Kidney capillary endothelial cell (primary cell): ENCODE measurements around the gene GPRASP1.
A peak's percentile ranks its signal among the peaks of the same experiment; 100 is the strongest.
"Not testable (repeated sequence)": the region's sequence is repeated elsewhere in the genome, so short reads cannot be mapped to it uniquely, and the experiment has no call there.

Experiments used
- DNase-seq: peaks from one replicate; pipeline ENCODE4 v3.0.0-alpha.2; 2018; ENCODE audit warnings: low spot score

GPRASP1 gene, protein sequence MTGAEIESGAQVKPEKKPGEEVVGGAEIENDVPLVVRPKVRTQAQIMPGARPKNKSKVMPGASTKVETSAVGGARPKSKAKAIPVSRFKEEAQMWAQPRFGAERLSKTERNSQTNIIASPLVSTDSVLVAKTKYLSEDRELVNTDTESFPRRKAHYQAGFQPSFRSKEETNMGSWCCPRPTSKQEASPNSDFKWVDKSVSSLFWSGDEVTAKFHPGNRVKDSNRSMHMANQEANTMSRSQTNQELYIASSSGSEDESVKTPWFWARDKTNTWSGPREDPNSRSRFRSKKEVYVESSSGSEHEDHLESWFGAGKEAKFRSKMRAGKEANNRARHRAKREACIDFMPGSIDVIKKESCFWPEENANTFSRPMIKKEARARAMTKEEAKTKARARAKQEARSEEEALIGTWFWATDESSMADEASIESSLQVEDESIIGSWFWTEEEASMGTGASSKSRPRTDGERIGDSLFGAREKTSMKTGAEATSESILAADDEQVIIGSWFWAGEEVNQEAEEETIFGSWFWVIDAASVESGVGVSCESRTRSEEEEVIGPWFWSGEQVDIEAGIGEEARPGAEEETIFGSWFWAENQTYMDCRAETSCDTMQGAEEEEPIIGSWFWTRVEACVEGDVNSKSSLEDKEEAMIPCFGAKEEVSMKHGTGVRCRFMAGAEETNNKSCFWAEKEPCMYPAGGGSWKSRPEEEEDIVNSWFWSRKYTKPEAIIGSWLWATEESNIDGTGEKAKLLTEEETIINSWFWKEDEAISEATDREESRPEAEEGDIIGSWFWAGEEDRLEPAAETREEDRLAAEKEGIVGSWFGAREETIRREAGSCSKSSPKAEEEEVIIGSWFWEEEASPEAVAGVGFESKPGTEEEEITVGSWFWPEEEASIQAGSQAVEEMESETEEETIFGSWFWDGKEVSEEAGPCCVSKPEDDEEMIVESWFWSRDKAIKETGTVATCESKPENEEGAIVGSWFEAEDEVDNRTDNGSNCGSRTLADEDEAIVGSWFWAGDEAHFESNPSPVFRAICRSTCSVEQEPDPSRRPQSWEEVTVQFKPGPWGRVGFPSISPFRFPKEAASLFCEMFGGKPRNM (N-terminal part only)

DNA sequence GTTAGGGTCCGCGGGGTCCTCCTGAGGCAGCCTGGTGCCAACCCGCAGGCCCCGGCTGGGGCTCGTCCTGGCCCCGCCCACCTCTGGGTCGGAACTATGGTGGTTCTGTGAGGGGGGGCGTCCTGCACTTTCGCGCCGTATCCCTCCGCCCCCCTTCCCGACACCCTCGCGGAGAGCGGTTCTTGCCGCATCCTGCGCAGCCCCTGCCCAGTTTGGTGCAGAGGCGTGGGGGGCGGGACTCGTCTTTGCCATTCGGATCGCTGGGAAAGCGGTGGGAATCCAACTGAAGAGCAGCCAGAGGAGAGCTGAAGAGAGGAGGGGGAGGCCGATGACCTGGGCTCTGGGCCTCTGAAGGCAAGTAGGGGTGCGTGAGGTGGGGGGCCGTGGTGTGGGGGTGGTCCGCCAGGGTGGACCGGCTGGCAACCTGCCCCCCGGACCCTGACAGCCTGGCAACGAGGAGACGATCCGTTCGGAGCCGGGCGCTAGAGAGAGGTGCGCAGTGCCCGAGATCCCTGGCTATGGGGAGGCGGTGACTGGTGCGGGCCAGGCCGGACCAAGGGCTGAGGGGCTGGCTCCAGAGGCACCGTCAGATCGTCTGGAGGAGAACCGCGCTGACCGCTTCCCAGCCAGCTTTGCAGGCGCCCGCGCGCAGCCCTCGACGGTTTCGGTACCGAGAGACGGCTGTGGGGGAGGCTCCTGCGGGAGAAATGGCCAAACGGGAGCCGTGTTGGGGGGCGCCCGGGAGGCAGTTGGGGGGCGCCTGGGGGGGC lies at the start of gene GPRASP1:
Gene GPRASP1, plus strand, starts transcription at position 242 of the 770 bp plus-strand sequence. CDS start 2,431 bp downstream, outside the sequence.
- DNase-seq = no peak

DNA sequence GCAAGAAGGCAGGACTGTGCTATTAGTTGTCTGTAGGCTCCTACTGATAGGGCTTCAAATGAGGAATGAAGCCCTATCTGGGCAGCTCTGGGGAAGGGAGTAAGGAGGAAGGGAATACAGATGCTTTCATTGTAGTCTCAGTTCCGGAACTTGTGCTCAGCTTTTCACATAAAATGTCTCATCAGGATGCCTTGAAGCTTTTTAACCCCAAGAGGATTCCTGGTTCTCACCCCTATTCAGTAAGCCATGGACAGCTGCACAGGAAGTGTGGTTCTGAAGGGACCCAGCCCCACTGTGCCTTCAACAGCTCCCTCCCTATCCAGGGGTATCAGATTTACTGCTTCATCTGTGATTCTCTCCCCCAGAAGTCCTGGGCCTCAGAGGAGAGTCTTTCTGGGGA lies 47.0 kb upstream of the GPRASP1 start:
- DNase-seq = no peak

DNA sequence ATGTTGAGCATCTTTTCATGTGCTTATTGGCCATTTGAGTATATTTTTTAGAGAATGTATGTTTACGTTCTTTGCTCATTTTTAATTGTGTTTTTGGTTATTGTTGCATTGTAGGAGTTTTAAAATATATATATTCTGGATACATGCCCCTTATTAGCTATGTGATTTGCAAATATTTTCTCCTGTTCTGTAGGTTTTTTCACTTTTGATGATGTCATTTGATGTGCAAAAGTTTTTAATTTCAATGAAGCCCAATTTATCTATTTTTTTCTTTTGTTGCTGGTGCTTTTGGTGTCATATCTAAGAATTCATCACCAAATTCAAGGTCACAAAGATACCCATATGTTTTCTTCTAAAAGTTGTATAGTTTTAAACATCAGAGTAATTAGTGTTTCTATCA lies 45.2 kb upstream of the GPRASP1 start:
- DNase-seq = no peak

DNA sequence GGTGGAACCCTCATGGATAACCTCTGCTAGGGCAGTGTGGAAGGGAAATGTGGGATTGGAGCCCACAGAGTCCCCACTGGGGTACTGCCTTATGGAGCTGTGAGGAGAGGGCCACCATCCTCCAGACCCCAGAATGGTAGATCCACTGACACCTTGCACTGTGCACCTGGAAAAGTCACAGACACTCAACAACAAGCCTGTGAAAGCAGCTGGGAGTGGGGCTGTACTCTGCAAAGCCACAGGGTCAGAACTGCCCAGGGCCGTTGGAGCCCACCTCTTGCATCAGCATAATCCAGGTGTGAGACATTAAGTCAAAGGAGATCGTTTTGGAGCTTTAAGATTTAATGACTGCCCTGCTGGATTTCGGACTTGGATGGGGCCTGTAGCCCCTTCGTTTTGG lies 40.4 kb upstream of the GPRASP1 start:
- no peak for DNase-seq

DNA sequence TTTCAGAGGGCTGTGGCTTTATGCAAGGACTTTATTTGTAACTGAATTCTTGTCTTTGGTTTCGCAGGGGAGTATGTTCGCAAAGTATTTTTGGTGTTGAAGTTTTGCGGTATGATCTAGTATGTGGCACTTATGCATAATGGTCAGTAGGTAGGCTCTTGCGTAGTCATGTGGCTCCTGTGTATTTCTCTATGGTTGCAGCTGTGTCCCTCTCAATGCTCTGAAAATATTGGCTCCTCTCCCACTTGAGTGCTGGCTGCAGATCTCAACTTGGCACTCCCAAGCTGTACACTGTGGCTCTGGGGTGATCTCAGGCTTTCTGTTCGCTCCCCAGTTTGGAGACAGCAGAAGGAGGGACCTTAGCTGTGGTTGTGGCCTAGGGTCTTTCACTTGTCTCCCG lies 27.2 kb upstream of the GPRASP1 start:
- no peak for DNase-seq

DNA sequence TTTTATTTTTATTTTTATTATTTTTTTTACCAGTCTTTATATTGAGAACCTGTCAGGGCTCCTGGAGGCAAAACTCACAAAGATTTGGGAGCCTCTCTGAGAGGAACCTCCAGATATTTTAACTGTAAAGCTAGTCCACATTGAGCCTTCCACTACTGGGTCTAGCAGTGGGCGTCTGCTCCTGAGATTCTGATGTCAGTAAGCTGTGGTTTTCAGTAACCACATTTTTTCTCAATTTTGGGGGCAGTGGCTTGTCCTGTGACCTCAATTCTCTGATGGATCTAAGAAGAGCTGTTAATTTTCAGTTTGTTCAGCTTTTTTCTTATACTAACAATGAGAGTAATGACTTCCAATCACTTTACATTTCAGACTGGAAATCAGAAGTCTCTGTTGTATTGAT lies 23.6 kb upstream of the GPRASP1 start:
- DNase-seq = no peak

DNA sequence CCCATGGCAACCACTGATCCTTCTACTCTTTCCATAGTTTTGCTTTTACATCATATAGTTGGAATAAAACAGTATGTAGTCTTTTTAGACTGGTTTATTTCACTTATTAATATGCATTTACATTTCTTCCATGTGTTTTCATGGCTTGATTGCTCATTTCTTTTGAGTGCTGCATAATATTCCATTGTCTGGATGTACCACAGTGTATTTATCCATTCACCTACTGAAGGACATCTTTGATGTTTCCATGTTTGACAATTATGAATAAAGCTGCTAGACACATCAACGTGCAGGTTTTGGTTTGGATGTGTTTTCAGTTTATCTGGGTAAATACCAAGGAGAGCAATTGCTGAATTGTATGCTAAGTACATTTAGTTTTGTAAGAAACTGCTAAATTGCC lies 13.7 kb upstream of the GPRASP1 start:
- DNase-seq = no peak

DNA sequence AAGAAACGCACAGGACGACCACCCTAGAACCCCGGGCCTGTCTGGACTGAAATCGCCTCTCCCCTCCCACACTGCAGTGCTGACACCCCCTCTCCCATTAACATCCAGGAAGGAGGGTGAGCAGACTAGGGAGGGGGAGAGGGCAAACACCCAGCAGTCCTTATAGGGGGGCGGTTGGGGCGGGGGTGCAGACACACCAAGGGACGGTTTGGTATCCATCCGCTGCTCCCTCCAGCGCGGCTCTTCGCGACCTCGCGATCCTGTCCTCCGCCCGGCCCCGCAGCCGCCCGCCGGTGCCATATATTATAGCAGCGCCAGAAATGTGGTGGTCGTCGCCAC lies 411 bp upstream of the GPRASP1 start:
- DNase-seq = no peak

DNA sequence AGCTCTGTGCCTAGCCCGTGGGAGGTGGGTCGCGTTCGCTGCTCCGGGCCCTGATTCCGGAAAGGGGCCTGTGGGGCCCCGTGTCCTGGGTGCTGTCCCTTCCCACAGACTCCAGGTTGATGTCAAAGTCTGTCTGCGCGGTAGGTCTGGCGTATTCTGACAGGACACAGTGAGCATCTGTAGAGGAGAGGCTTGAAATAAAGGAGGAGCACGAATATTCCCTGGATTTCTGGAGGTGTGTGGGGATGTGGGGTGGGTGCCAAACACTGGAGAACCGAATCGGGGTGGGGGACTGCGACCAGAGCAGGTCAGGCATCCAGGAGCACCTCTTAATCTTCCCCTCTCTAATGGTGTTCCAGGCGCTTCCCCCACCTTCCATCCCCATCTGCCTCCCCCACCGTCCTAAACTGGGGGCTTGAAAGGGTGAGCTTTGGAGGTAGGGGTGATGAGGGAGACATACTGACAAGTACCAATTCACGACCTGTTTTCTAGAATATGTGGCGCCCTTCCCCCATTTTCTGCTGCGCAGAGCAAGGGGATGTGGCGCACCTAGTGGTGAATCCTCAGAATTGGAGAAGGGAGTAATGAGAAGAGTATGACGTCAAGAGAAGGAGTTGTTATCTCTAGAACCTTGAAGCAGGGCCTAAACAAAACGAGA lies 877 bp downstream of the GPRASP1 start:
- DNase-seq = peak; percentile 14

DNA sequence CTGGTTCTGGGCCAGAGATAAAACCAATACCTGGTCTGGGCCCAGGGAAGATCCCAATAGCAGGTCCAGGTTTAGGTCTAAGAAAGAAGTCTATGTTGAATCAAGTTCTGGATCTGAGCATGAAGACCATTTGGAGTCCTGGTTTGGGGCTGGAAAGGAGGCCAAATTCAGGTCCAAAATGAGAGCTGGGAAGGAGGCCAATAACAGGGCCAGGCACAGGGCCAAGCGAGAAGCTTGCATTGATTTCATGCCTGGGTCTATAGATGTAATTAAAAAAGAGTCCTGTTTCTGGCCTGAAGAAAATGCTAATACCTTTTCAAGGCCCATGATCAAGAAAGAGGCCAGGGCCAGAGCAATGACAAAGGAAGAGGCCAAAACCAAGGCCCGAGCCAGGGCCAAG lies 3.4 kb downstream of the GPRASP1 start:
- no peak for DNase-seq

DNA sequence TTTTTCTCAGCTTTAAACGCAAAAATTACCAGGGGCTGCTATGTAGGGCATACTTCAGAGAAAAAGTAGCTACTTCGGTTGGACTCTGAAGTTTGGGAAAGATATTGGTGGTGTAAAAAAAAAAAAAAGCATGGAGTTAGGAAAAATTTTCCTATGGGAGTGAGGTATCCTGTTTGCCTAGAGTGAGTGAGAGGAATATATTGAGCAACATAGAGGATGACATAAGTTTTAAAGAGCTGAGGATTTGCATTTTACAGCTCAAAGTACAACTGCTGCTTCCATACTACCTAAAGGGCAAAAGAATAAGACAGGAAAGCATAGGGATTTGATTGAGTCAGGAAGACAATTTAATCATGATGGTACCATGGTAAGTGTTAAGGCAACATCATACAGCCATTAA lies 7.3 kb downstream of the GPRASP1 start:
- DNase-seq = no peak

DNA sequence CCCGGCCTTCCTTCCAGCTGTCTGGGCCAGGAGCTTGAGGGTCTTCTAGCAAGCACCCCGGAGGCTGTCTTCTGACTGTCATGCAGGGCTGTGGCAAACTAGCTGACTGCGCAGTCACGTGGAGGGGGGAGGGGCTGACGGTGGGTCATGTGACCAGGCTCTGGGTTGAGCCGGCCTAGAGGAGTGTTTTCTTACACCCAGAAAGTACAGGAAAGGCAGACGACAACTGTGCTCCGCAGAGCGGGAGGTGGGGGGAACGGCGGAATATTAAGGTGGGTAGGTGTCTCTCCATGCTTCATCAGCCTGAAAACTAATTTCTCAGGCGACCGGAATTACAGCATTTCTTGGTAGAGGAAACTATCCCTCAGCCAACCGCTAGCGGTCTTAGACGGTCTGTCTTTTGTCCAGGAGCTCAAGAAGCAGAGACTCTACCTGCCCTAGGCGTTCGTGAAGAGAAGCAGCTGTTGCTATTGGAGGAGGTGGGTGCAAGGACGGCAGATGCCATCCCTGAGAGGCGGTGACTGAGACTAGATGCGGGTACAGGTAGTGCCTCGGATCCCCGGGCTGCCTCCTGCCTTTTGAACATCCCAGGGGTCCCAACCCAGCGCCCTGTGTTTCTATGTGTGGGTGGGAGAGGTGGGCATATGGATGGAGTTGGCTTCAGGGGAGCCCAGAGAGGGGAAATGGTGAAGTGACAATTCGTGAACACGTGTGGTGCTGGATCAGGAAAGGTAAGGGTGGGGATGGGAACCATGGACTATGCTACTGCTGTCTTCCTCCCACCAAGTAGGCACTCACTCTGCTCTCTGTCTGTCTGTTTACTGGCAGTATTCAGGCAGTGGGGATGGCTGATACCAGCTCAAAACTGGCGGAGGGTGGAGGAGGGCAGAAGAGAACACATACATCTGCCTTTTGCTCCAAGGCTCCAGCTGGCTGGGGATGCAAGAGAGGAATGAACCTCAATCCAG lies 8.8 kb downstream of the GPRASP1 start:
- DNase-seq = peak; percentile 40

DNA sequence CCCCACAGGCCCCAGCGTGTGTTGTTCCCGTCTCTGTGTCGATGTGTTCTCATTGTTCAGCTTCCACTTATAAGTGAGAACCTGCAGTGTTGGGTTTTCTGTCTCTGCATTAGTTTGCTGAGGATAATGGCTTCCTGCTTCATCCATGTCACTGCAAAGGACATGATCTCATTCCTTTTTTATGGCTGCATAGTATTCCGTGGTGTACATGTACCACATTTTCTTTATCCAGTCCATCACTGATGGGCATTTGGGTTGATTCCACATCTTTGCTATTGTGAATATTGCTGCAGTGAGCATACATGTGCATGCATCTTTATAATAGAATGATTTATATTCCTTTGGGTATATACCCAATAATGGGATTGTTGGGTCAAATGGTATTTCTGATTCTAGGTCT lies 12.5 kb downstream of the GPRASP1 start:
- not testable (repeated sequence) for DNase-seq

DNA sequence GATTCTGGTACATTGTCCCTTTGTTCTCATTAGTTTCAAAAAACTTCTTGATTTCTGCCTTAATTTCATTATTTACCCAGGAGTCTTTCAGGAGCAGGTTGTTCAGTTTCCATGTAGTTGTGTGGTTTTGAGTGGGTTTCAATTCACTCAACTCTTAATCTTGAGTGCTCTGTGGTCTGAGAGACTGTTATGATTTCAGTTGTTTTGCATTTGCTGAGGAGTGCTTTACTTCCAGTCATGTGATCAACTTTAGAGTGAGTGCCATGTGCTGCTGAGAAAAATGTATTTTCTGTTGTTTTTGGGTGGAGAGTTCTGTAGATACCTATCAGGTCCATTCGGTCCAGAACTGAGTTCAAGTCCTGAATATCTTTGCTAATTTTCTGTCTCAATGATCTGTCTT lies 15.8 kb downstream of the GPRASP1 start:
- not testable (repeated sequence) for DNase-seq

DNA sequence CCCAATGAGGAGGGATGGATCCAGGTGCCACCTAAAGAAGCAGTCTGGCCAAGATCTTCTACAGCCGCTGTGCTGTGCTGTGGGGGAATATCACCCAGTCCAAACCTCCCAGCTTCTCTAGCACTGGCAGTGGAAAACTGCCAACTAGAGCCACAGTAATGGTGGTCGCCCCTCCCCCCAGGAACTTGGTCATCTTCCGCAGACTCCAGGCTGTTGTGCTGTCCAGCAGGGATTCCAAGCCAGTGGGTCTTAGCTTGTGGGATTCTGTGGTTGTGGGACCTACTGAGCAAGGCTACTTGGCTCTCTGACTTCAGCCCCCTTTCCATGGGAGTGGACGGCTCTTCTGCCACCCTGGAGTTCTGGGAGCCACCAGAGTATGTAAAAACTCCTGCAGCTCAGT lies 18.2 kb downstream of the GPRASP1 start:
- peak; percentile 33 for DNase-seq

DNA sequence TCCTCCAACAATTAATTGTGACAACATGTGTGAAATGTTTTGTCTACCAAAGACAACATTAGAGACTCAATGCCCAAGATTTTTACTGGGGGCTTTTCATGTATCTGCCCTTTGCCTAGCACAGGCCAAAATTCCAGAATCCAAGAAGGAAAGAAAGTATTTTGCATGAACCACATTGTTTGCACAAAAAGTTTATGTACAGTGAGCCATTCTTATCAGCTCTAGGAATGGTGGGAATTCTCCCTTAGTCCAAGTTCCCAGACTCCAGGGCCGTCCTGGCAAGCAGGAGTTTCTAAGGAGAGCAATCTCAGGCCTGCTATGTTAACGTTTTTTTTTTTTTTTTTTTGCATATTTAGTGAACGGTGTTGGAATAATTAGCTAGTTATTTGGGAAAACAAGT lies 21.6 kb downstream of the GPRASP1 start:
- no peak for DNase-seq

DNA sequence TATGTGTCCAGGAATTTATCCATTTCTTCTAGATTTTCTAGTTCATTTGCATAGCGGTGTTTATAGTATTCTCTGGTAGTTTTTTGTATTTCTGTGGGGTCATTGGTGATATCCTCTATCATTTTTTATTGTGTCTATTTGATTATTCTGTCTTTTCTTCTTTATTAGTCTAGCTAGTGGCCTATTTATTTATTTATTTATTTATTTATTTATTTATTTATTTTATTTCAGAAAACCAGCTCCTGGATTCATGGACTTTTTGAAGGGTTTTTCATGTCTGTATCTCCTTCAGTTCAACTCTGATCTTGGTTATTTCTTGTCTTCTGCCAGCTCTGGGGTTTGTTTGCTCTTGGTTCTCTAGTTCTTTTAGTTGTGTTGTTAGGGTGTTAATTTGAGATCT lies 26.2 kb downstream of the GPRASP1 start:
- not testable (repeated sequence) for DNase-seq

DNA sequence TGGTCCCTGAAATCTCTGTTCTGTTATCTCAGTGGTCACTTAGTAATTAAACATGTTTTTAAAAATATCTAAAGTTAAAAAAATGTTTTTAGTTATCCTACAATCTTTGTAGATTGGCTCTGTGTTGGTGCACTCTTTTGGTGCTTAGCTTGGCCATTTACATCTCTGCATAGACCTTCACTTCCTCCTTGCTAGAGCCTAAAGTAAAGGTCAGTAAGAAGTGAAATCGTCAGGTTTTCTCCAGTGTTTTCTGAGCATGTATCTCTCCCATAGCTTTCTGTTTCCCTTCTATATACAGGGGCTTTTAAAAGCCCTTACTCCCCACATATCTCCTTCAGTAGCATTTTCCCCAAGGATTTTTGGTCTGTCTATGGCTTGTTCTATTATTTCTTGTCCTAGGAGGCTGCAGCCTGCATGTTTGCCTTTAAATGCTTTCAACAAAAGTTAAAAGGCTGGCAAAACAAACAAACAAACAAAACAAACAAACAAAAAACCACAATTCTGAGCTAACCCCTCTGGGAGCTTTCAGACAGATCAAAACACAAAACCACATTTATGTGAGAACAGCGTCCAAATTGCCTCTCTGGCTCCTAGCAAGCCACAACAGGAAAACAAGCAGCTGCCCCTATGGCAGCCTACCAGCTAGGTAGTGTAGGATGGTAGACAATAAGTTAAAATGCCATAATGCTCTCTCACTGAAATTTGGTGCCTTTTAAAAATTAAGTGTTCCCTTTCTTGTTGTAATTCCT lies 33.7 kb downstream of the GPRASP1 start:
- no peak for DNase-seq

DNA sequence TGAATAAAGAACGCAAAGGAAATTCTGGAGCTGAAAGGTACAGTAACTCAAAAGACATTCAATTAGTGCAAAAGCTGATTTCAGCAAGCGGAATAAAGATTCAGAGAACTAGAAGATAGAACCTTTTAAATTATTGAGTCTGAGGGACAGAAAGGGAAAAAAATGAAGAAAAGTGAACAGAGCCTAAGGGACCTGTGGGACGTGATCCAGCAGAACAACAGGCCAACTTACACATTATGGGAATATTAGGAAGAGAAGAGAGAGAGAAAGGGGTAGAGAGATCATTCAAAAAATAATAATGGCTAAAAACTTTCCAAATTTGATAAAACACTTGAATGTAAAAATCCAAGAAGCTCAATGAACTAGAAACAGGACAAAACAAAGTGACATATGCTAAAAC lies 43.5 kb downstream of the GPRASP1 start:
- no peak for DNase-seq

DNA sequence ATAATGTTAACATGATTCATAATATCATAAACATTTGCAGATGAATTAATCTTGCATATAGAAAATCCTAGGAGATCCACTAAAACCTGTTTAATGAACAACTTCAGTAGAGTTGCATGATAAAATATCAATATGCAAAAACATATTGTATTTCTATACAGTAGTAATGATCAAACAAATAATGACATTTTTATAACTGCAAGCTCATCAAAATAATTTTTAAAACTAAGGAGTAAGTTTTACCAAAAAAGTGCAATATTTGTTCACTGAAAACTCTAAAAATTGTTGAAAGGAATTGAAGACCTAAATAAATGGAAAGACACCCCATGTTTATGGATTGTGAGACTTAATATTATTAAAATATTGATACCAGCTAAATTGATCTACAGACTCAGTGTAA lies 45.0 kb downstream of the GPRASP1 start:
- DNase-seq = no peak
